ENCODE measurements around the gene MTX3. TPM values are rescaled to one million over a fixed set of nuclear protein-coding genes. Genes with fewer than 3 reads are reported as not detected.

MTX3 gene
- total RNA-seq, 1 donor from 2014 or later, result 9.7 TPM

DNA sequence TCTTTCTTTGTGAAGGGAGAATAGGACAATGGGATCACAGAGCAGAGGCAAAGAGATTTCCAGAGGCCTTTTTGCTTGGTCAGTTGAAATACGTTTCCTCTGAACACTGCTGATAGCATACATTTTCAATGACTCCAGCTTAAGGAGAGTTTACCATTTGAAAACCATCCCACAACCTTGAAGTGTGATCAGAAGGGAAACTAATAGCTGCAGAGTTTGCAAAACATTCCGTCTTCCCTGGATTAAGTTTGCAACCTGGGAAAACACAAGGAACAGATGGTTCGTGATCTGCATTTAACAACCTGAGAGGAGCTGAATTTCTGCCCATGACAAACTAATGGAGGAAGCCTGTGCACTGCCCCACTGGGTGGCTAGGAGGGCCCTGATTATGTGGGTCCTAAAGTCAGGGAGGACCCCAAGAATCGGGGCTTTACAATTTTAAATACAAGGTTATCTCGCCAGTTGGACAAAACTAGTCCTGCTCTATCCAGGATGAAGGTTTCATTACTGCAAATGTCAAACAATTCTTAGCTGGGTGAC, 35.6 kb downstream of the MTX3 start:
- intact Hi-C loops (cut with DNase I), result no loop called here

GRCh38 chr5:79954620-79955019, 36.4 kb downstream of the MTX3 start:
- ATAC-seq (no peak), DNase-seq (ENCODE audit: missing footprints) (no peak)
- intact Hi-C loops (cut with DNase I), result no loop called here

More for the DNA sequence above, 35.6 kb downstream of the MTX3 start:
- ATAC-seq, result no peak
- DNase-seq (ENCODE audit: missing footprints), result no peak

DNA sequence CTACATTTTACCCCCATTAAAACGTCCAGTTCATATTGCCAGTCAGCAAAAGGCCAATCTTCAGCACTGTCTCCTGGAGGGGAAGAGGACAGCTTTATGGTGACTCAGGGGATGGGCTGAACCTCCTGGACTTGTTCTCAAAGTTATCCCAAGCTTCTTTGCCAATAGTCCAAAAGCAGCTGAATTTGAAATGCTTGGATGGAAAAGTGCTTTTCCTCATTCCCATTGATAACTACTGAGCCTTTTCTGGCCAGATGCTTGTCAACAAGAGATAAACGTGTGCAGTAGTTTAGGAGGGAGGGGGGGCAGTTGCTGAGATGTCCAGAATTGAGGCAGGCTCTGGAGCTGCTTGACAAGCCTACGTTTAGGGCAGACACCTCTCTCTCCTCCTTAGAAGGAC, 43.5 kb downstream of the MTX3 start:
- intact Hi-C loops (cut with DNase I), result no loop called here
- ATAC-seq (peak; percentile 31), DNase-seq (ENCODE audit: missing footprints) (no peak)

DNA sequence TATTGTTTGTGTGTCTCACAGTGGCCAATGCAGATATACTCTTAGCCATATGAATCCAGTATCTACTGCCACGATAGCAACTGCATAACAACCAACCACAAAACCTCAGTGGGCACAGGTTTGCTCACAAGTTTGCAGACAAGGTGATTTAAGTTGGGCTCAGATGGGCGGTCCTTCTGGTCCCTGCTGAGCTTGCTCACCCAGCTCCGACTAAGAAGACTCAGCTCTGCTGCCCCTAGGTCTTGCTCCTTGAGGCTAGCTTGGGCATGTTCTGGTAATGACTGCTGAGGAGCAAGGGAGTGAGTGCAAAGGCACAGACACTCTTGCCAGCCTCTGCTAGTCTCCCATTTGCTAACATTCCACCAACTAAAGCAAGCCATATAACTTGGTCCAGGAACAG, 52.6 kb downstream of the MTX3 start:
- ATAC-seq (no peak), DNase-seq (ENCODE audit: missing footprints) (no peak)
- intact Hi-C loops (cut with DNase I), result no loop called here

DNA sequence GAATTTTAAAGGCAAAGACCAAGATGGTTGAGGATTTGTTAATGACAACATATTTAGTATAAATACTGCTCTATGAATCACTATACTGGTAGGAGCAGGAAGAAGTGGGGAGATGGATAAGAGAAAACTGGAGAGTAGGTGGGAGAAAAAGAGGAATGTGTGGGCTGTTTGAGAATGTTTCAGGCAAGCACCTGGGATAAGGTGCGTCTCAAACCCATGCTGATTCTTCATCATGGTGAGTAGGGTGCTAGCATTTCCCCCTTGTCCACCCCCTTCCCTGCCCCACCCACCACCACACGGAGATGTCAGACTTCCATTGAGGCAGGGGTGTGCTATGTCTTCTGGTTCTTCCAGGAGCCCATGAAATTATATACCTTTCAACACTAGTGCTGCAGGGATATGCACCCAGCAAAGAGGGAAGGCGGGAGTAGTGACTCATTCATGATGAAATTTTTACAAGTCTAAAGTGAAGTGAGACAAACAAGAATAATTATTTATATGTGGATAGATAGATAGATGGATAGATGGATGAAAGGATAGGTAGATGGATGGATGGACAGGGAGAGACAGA, 54.3 kb downstream of the MTX3 start:
- ATAC-seq (no peak), DNase-seq (ENCODE audit: missing footprints) (no peak)
- intact Hi-C loops (cut with DNase I), result no loop called here

DNA sequence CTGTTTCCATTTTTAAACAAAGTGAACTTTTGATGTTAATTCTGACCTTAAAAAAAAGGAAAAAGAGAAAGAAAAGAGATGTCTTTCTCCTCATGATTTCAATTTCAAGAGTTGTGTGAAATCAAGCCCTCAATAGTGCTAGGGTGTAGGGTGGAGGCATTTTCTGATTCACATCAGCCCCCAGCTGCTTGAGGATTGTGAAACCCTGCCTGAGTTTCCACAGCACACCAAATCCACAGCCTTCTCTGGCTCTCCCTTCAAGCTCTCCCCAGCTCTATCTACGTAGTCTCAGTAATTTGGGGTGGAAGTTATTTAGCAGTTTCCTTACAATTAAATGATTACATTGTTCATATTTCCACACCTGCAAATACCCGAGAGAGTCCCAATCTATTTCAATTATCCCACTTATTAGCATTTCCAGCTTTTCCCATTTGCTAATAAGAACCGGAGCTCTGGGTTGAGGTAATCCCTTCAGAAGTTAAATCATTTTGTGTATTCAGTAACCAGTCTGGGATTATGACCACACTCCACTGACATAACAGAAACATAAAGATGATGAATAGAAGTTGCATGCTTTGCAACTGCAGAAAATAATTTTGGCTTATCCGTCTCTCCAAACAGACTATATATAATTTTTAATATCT, 54.9 kb downstream of the MTX3 start:
- DNase-seq (ENCODE audit: missing footprints), result no peak

DNA sequence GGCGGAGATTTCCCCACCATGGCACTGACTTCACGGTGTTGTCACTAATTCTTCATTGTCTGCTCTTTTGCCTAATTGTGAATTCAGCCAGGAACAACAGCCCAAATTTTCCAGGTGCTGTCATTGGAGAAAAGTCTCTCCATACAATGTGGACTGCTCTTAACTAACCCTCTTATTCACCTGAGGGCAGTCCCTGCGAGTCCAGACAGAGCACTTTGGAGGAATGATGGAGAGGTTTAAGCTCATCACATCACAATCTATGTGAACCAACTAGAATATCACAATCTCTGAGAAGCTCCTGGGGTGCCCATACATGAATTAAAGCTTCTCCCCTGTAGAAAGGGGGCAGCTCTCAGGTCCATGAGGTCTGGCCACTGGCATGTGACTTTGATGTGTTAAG, 56.4 kb downstream of the MTX3 start:
- DNase-seq (ENCODE audit: missing footprints) (no peak), ATAC-seq (no peak)
- intact Hi-C loops (cut with DNase I), result no loop called here

More for the DNA sequence above, 54.9 kb downstream of the MTX3 start:
- ATAC-seq, result peak; percentile 89
- intact Hi-C loops (cut with DNase I), result no loop called here

DNA sequence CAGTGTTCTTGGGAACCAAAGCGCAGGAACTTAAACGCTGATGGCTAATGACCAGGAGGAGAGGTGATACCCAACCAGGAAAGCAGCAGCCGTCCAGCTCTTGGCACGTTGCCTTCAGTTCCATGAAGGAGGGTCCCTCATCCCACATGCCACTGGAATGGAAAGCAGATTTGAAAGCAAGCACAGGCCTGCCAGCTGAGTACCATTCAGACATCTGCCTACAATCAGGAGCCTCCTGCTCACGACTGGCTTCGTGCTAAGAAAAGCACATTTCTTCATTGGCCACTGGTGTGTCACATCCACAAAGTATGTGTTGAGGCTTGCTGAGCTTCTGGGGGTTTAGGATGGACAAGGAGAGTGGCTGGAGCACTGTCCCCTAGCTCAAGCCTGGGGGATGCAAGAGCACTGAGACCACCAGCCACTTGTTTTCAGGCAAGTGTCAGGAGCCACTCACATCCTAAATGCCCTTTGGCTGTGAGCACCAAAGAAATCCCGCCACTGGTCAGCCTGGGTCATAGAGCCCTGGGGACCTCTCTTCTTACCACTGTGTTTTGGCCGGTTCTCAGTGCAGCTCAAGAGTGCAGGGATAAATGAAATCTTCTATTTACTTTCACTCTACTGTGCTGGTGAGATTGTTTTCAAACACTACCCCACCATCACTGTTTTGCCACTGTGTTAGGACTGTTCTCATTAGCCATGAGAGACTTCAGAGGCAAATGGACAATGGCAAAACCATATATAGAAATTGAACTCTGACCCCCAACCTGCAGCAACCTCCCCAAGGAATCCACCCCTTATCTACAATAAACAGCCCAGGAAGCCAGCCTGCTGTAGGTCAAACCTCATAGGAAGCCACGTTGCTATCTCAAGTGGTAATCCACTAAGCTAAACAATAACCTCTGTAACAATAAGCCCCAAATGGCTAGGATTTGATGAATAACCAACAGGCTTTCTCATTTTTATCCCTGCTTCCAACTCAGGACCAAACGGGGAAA, 58.3 kb downstream of the MTX3 start:
- no peak for DNase-seq (ENCODE audit: missing footprints)
- intact Hi-C loops (cut with DNase I), result no loop called here
- peak; percentile 18 for ATAC-seq

- DNase-seq (ENCODE audit: missing footprints) (no peak), ATAC-seq (no peak)
- intact Hi-C loops (cut with DNase I), result no loop called here
Measured at GRCh38 chr5:79931866-79932265, 59.2 kb downstream of the MTX3 start.

DNA sequence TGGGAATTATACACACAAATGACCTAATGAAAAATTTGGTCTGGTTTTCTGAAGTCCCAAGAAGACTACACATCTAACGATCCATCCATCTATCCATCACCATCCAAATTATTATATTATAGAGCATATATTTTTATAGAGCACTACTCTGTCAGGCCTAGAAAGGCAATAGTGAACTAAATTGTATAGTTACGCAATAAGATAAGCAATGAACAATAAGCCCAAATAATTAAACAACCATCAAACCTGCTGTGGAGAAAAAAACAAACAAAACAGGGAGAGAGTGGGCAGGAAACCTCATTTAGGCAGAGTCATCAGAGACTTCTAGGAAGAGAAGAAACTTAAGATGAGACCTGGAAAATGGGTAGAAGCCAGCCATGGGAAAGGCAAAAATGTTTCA, 59.7 kb downstream of the MTX3 start:
- ATAC-seq (no peak), DNase-seq (ENCODE audit: missing footprints) (no peak)
- intact Hi-C loops (cut with DNase I), result no loop called here

DNA sequence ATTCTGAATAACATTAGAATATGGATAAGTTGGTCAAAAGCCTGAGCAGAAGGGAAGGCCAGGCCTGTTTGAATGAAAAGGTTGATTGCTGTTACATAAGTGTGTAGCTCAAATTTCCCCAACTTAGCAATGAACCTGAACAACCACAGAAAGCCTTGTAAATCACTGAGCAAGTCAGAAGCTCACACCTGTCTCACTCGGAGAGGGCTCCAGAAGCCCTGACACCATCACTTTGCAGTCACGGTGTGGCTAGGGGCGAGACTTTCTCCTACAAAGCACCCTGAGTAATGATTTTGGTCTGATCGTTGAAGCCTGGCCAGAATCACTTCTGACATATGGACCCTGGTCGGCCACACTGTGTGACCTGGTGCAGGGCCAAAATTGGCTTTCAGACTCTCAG, 62.0 kb downstream of the MTX3 start:
- ATAC-seq (no peak), DNase-seq (ENCODE audit: missing footprints) (no peak)
- intact Hi-C loops (cut with DNase I), result no loop called here

Other genes with a start within 250 kb of the MTX3 start
- gene THBS4, start 44.1 kb upstream of the MTX3 start, total RNA-seq, result 32.9 TPM